AG20443 (cell line): ENCODE results near the gene CD7.

Experiments
- DNase-seq: peaks from one replicate; pipeline ENCODE4 v3.0.0; 2012; ENCODE audit warnings: low spot score, mixed read lengths

Gene CD7

DNA sequence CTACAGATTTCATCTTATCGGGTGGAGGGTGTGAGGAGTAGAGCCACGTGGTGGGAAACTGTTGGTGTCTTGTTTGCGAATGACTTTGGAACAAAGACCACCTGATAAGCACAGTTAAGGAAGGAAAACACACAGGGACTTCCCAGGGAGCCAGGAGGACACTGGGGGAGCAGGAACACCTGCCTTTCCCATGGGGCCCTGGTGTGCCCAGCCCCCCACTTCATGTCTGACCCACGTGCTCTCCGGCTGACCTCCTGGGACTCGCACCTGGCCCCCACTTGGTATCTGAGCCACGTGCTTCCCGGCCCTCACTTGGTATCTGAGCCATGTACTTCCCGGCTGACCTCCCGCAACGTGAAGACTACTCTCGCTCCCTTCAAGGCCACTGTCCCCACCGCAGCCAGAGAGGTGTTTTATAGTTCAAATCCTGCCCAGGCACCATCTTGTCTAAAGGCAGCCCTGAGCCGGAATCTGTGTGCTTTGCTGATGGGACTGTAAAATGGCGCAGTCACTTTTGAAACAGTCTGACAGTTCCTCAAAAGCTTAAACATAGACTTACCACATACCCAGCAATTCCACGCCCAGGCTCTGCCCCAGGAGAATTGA lies 38.5 kb downstream of the CD7 start:
- DNase-seq, result no peak

DNA sequence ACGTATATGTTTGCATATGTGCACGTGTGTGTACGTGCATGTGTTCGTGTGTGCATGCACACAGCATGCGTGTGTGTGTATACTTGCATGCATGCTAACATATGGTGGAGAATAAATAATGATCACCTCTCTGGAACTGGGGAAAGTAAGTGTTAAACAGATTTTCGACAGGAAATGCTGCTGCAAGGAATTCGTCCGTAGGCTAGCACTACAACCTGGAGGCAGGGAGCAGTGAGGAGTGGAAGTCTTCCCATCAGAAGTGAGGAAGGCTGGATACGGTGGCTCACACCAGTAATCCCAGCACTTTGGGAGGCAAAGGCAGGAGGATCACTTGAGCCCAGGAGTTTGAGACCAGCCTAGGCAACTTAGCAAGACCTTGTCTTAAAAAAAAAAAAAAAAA lies 39.1 kb downstream of the CD7 start:
- no peak for DNase-seq

DNA sequence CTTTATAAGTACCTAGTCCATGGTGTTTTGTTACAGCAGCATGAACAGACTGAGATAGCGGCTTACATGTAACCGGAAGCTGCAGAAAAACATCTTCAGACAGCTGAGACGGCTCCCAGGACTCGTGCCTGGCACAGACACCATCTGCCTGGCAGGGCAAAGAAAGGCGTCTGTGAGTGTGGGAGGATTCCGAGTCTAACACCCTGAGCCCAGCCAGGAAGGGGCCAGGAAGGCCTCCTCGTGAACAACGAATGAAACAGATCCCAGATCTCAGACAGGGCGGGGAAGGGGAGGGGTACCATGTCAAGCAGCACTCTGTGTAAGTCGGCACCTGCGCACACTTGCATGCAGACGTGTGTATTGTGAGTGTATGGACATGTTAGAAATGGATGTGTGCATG lies 39.6 kb downstream of the CD7 start:
- no peak for DNase-seq

DNA sequence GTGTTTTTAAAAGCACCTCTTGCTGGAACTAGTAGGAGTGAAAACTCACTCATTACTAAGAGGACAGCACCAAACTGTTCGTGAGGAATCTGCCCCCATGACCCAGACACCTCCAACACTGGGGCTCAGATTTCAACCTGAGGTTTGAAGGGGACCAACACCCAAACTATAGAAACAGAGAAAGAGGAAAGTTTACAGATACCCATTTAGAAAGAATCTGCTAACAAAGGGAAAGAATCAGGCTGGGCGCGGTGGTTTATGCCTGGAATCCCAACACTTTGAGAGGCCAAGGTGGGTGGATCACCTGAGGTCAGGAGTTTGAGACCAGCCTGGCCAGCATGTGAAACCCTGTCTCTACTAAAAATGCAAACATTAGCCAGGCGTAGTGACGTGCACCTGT lies 40.5 kb downstream of the CD7 start:
- DNase-seq, result no peak

DNA sequence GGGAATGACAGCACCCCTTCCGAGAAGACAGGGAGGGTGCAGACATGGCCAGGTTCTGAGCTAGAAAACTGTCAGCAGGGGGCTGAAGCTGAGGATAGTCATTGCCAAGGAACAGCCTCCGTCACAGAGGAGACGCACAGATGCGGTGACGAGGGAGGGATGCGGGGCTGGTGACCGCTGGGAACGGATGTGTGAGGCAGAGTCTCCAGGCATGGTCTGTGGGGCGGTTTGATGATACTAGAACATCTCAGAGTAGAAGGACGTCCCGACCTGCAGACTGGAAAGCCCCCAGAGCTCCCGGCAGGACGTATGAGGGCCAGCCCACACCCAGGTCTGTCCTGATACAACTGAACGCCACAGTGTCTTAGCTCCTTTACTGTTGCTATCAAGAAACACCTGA lies 42.1 kb downstream of the CD7 start:
- no peak for DNase-seq

DNA sequence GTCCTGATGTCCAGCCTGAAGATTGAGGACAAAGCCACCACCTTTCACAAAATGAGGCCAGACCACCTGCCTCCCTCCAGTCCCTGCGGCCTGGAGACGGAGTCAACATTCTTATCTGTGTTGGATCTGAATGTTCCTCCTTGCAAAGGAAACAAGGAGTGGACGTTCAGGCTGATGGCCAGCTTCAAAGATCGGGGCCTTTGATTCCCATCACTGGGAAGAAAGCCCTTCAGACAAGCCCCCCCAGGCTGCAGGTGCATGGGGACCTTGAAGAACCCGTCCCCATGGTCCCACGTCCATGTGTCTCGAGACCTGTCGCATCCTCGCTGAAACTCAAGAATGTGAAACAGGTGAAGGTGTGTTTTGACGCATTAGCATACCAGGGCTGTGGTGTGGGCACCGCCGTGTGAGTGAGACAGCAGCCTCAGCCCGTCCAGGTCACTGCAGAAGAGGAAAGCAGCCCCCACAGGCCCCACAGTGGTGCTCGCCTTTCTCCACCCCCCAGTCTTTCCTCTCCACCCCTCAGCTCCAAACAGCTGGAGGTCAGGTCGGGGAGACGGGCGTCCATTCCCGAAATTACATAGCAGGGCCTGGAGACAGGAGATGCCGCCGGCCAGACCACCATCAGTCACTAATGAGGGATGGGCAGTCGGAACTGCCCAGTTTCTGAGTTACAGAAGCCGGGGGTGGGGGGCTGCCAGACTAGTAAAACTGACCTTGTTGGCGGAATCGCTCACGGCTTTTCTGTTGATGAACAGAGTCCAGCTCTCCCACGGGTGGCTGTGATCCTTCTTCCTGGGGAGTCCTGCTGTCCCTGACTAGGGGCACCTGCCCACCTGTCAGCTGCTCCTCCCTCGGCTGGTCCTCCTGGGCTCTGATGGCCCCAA lies 43.0 kb downstream of the CD7 start:
- no peak for DNase-seq

DNA sequence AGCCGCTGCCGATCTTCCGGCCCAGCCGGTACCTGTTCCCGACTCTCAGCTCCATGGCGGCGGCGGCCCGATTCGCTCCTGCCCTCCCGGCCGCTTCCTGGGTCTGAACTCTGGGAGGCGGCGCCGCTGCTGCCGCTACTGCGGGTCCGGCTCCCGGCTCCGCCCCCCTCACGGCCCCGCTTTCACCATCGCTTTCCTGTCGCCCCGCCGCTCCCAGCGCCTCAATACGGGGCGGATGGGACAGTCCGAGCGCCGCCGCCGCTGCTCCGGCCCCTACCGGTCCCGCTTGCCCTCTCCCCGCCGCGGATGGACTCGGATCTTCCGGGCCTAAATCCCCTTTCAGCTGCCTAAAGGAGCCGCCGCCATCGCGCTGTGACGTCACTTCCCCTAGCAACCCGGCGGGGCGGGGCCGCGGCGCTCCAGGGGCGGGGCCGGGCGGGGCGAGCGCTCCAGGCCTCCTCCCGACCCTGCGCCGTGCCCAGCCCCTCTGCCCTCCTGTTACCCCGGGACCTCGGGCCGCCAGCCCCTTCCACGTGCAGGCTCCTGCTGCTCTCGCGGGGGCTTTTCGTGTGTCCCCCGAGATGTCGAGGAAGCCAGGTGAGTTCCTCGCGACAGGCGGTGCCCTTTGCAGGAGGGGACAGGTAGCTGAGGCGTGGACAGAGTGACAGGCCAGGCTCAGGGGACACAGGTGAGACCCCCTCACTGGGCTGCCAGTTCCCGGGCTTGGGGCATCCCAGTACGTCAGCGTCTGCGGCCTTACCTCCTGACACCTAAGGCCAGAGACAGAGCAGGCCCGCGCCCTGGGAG lies 43.9 kb downstream of the CD7 start, which contains the start of gene CSNK1D:
CSNK1D (minus strand) TSS at position 374 of the 807 bp plus-strand sequence; CDS start at position 55, 319 bp downstream.
- DNase-seq, result peak; percentile 97

DNA sequence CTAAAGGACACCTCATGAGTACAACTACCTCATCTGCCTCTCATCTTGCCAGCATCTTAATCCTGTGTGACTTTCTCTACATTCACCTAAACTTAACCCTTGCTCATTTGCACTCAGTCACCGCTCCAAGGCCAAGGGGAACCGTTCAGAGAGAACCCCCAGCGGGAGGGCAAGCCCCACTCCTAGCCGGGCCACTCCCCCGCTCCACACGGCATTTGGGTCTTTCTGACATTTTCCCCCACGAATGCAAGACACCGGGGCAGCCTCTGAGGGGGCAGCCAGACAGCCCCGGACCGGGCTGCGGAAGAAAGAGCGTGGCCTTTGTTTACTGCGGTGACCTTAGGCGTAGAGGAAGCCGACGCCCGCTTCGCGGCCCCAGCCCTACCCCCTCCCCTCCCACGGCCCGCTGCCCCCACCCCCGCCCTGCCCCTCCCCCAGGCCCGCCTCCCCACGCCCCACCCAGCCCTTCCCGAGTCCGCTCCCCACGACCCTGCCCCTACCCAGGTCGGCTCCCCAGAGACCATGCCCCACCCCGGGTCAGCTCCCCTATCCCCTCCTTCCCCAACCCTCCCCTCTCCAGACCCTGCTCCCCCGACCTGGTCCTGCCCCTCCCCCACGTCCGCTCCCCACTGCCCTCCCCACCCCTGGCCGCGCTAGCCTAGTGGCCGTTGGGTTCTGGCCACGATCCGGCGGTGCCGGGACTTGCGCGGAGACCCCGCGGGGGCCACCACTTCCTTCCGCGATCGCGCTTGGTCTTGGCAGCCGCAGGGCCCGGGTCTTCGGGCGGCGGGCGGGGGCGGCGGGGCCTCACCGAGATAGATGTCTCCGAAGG lies 44.7 kb downstream of the CD7 start:
- peak; percentile 35 for DNase-seq

DNA sequence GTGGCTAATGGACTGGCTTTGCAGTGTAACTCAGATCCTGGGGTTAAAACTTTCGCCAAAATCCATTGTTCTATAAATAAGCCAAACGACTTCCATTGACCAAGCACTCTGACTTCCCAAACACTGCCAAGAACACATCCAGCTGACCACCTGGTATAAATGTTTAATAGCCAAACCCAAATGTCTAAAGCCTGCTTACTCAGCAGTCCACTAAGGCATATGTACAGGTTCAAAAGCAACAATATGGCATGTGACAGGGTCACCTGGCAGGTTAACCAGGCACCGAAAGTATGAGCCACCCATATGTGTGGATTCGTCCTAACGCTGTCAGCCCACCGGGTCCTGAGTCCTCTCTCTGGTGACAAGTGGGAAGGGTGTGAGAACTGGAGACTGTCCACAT lies 46.0 kb downstream of the CD7 start:
- no peak for DNase-seq

DNA sequence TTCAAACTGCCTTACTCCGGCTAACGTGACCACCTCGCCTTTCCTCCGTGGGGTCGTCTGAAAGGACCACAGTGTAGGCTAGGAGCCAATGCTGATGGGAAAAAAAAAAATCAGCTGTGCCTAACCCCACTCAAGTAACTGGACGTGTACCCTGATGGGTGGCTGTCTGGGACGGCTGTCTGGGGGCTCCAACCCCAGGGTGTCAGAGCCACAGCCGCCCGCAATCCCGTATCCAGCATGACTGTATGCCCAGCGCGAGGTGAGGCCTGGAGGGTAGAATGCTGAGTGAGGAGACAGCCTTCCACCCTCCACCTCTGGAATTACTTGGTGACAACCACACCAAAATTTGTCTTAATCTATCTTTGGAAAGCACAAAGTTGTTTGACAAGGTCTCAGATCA lies 46.8 kb downstream of the CD7 start:
- no peak for DNase-seq

DNA sequence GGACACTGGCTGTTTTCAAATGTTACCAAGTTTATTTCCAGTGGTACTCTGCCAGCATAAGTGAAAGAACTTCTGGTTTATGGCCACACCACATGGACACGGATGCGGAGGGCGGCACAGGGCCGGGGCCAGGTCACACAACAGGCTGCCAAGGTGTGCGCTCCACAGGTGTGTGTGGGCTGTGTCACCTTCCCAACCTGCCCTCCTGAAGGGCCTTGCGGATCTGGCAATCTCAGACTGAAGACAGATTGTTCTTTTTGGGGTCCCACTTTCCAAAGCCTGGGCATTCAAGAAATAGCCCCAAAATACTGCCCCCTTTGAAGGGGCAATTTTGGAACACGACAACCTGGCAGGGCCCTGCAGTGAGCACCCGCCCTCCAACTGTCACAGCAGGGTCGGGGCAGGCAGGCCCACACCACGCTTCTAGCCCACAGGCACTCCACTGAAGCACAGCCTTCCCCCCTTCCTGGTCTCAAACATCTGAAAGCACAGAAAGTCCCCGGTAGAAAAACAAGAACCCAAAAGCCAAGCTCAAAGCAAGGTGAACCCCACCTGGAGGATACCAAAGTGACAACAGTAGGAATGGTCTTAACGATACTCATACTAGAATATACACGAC lies 47.4 kb downstream of the CD7 start:
- DNase-seq, result no peak

DNA sequence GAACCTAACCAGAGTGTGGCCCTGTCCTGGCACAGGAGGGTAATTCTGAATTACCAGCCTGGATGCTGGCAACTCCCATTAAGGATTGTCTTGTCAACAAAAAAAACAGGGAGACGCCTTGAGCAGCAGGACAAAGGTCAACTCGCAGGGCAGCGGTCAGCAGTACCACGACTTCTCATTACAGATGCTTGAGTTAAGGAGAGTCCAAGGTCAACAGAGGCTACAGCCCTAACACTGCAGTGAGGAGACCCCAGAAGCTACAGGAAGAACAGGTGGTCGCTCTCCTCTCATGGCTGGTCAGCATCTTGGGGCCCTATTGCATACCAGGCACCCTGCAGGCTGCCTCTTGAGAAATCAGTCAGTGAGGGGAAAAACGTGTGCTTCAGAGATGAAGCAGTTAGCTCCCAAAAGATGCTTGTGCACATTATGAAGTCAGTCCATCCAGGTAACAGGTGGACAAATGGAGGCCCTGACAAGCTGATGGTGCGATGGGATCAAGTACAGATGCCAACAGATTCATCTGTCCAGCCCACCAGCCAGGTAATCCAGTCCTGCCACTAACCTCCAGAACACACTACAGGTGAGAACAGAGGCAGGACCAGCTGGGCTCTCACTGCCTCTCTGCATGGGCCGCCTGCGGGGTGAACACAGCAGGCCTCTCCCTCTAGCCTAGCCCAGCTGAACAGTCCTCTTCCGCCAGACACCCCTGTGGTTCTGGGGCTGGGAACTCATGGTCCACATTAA lies 48.1 kb downstream of the CD7 start:
- DNase-seq, result no peak

DNA sequence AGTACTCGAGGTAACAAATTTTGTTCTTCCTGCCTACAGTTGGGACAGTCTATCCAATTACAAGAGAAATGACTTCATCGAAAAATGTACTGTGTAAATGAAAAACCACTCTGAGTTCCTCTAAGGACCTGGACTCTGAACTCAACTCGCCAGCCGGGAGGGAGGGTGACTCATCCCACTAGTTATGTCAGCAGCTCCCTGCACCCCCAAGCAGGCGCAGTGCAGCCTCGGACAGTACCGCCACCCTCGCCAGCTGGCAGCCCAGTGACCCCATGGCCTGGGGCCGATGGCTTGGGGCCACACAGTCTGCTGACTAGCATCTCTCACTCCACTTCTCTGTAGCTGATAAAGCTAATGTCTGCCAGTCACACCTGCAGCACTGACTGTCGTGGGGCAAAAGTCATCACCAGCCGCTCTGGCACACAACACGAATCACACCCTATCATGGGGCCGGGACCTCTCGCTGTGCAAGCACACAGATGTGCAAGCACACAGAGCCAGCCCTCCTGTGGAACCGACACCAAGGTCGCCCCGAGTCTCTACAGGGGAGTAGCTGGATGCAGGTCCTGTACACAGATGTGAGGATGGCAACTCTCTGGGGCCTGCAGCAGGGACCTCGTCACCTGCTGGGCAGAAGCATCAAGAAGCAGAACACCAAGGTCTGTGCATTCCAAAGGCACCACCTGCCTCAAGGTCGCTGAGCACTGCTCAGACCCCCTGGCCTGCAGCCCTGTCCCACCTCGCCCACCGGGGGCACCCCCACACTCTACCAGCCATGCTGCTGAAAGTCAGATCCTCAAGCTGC lies 49.6 kb downstream of the CD7 start:
- peak; percentile 95 for DNase-seq

DNA sequence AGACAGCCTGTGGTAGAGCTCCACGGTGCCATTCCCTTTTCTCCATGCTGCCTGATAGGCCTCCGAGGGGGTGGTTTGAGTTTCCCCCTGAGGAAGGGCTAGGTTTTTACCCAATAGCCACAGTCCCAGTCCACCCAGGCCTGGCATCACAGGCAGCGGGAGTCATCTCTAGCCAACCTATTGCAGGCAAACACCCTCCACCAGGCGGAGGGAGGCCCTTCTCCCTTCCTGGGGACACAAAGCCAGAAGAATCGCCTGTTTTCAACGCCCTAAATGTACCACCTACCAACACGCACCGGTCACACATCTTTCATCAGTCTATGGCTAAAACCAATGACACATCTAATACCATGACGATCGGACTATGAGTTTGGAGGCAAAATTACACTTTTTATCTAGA lies 51.3 kb downstream of the CD7 start:
- no peak for DNase-seq
